ENCODE data around the gene MIEF1. TPM values are rescaled to one million over a fixed set of nuclear protein-coding genes. Genes with fewer than 3 reads are reported as not detected.
A peak's percentile ranks its signal among the peaks of the same experiment; 100 is the strongest.

Gene MIEF1
- total and polyA plus RNA-seq, 2 experiments from 2014 or later: 13.2 to 40.1 TPM

GRCh38 chr22:39535831-39536449, 33.9 kb downstream of the MIEF1 start:
- Mint-ChIP-seq H3K27me3 (ENCODE audit: insufficient read depth, low read depth, poor library complexity) (peaks cover 39% of the 10 kb centered on the region), H3K36me3 (ENCODE audit: low read depth) (peaks cover 5% of the 10 kb centered on the region; the same call in 2 of the 3 replicates), H3K4me3 (no peak overlapping the region), H3K9me3 (no peaks in the 10 kb centered on the region), H3K4me1 (peaks cover 51% of the 10 kb centered on the region), H3K27ac (no peak overlapping the region)
- Histone ChIP-seq H3K4me1 (ENCODE audit: insufficient read depth) (peaks cover 44% of the 10 kb centered on the region), H3K9me2 (ENCODE audit: insufficient read depth) (no peaks in the 10 kb centered on the region), H3K4me3 (no peak overlapping the region; the same call in 1 of the 2 replicates), H3K27ac (ENCODE audit: low read depth) (no peak overlapping the region), H3F3A (replicated peaks; ENCODE audit: low read depth) (peaks cover 21% of the 10 kb centered on the region; the same call in 1 of the 2 replicates), H2AFZ (peak overlapping the region; percentile 56; the same call in 1 of the 2 replicates), H3K27me3 (ENCODE audit: insufficient read depth) (no peaks in the 10 kb centered on the region), H3K36me3 (ENCODE audit: insufficient read depth) (no peaks in the 10 kb centered on the region), H3K4me2 (peak overlapping the region; percentile 65), H3K79me2 (replicated peaks; ENCODE audit: insufficient read depth) (peaks cover 13% of the 10 kb centered on the region), H4K20me1 (replicated peaks; ENCODE audit: insufficient read depth) (peaks cover 12% of the 10 kb centered on the region)
- TF ChIP-seq CREB1 (CRISPR knock-in tag; IDR thresholded peaks at IDR 0.05; ENCODE audit: low read depth) (no peak), EZH2 (IDR thresholded peaks at IDR 0.05; ENCODE audit: low read depth, unreplicated experiment) (no peak), POLR2AphosphoS5 (IDR thresholded peaks at IDR 0.05; ENCODE audit: low read depth) (no peak), EZH2phosphoT487 (IDR thresholded peaks at IDR 0.05; ENCODE audit: unreplicated experiment) (no peak), ZNF114 (CRISPR knock-in tag; IDR thresholded peaks at IDR 0.05) (no peak), ETS1 (IDR thresholded peaks at IDR 0.05) (no peak), ZNF331 (CRISPR knock-in tag; IDR thresholded peaks at IDR 0.05; ENCODE audit: low read depth) (no peak), STAT1 (IDR thresholded peaks at IDR 0.05; ENCODE audit: unreplicated experiment) (no peak), ZNF462 (CRISPR knock-in tag; IDR thresholded peaks at IDR 0.05) (no peak), NANOG (IDR thresholded peaks at IDR 0.05; ENCODE audit: borderline replicate concordance) (no peak), JUNB (IDR thresholded peaks at IDR 0.05; ENCODE audit: unreplicated experiment) (no peak)
- TF ChIP-seq, protein P1, sequence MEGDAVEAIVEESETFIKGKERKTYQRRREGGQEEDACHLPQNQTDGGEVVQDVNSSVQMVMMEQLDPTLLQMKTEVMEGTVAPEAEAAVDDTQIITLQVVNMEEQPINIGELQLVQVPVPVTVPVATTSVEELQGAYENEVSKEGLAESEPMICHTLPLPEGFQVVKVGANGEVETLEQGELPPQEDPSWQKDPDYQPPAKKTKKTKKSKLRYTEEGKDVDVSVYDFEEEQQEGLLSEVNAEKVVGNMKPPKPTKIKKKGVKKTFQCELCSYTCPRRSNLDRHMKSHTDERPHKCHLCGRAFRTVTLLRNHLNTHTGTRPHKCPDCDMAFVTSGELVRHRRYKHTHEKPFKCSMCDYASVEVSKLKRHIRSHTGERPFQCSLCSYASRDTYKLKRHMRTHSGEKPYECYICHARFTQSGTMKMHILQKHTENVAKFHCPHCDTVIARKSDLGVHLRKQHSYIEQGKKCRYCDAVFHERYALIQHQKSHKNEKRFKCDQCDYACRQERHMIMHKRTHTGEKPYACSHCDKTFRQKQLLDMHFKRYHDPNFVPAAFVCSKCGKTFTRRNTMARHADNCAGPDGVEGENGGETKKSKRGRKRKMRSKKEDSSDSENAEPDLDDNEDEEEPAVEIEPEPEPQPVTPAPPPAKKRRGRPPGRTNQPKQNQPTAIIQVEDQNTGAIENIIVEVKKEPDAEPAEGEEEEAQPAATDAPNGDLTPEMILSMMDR (conservative IDR thresholded peaks at IDR 0.05; ENCODE audit: low read depth in 2 of 2): no peak
- ATAC-seq (no peak), DNase-seq (ENCODE audit: low spot score) (no peak)

All from GM23338 (cell line).